Activated CD8-positive, alpha-beta T cell treated with anti-CD3 and anti-CD28 coated beads for 36 hours (primary cell): ENCODE results near the gene KRTAP5-9. TPM values are rescaled to one million over a fixed set of nuclear protein-coding genes. Genes with fewer than 3 reads are reported as not detected.

ENCODE experiments used
- ATAC-seq: fragments of 200-7000 bp; cut with Tn5 transposase; one replicate; pipeline ENCODE4 v1.10.0; 2021; ENCODE audit warnings: mild to moderate bottlenecking, moderate library complexity
- CTCF ChIA-PET: fragments of 350-600 bp; sonication (Branson Sonifier 250); formaldehyde crosslinking; loops from one replicate; lab custom pipeline; 2021; ENCODE audit warnings: antibody characterized with exemption; lab: Charles Lee
- POLR2A ChIA-PET: fragments of 350-600 bp; sonication (Branson Sonifier 250); formaldehyde crosslinking; loops from one replicate; lab custom pipeline; 2021; ENCODE audit warnings: antibody characterized with exemption; lab: Charles Lee
- DNase-seq: peaks from one replicate; pipeline ENCODE4 v3.0.0-alpha.2; 2020
- H3K27ac Mint-ChIP-seq: one replicate; pipeline ENCODE4 v1.8.0; 2021; ENCODE audit warnings: mild to moderate bottlenecking, mixed read lengths
- H3K27me3 Mint-ChIP-seq: one replicate; pipeline ENCODE4 v1.8.0; 2021; ENCODE audit warnings: mixed read lengths
- H3K36me3 Mint-ChIP-seq: one replicate; pipeline ENCODE4 v1.8.0; 2021; ENCODE audit warnings: low read depth, mixed read lengths
- H3K4me1 Mint-ChIP-seq: one replicate; pipeline ENCODE4 v1.8.0; 2021; ENCODE audit warnings: low read depth, mixed read lengths
- H3K4me3 Mint-ChIP-seq: one replicate; pipeline ENCODE4 v1.8.0; 2021; ENCODE audit warnings: mild to moderate bottlenecking, moderate library complexity, mixed read lengths
- H3K9me3 Mint-ChIP-seq: one replicate; pipeline ENCODE4 v1.8.0; 2021; ENCODE audit warnings: mixed read lengths
- CTCF ChIP-seq: fragments of 200-600 bp; IDR thresholded peaks from one replicate; pipeline ENCODE4 v1.8.0; 2022; ENCODE audit warnings: antibody characterized with exemption, mild to moderate bottlenecking
- intact Hi-C: fragments of 100-400 bp; cut with micrococcal nuclease; formaldehyde crosslinking; loops from one replicate; pipeline ENCODE4 v1.10.0; 2022
- total RNA-seq, 2 experiments: library from RNA; stranded (reverse); gene quantifications; one replicate each; pipeline ENCODE4 v1.2.3, GENCODE V29; 2021

KRTAP5-9 gene
- total RNA-seq, 2 experiments from 2014 or later, result not detected

GRCh38 chr11:71502026-71502425 is 46.2 kb upstream of the KRTAP5-9 start:
- TF ChIP-seq CTCF, result no peak
- ATAC-seq (no peak), DNase-seq (no peak)
- Mint-ChIP-seq H3K4me1 (no peaks in the 10 kb centered on the region), H3K36me3 (peaks cover 64% of the 10 kb centered on the region), H3K4me3 (no peak overlapping the region), H3K27me3 (no peaks in the 10 kb centered on the region), H3K27ac (no peak overlapping the region), H3K9me3 (peaks cover 11% of the 10 kb centered on the region)
- POLR2A ChIA-PET, result no interaction called here
- intact Hi-C loops, result no loop called here
- CTCF ChIA-PET, result no interaction called here

GRCh38 chr11:71502871-71503435 is 45.3 kb upstream of the KRTAP5-9 start:
- no peak for TF ChIP-seq CTCF
- intact Hi-C loops, result no loop called here
- Mint-ChIP-seq H3K27ac (no peak overlapping the region), H3K4me3 (no peak overlapping the region), H3K9me3 (peaks cover 15% of the 10 kb centered on the region), H3K4me1 (no peaks in the 10 kb centered on the region), H3K27me3 (no peaks in the 10 kb centered on the region), H3K36me3 (peaks cover 57% of the 10 kb centered on the region)
- ATAC-seq (no peak), DNase-seq (no peak)
- POLR2A ChIA-PET, result no interaction called here
- CTCF ChIA-PET, result no interaction called here

GRCh38 chr11:71504531-71504930 is 43.7 kb upstream of the KRTAP5-9 start:
- DNase-seq, result no peak
- no peak overlapping the region for H3K27ac Mint-ChIP-seq
- H3K4me3 Mint-ChIP-seq, result no peak overlapping the region
- no peaks in the 10 kb centered on the region for H3K4me1 Mint-ChIP-seq
- POLR2A ChIA-PET, result no interaction called here
- no peak for TF ChIP-seq CTCF
- CTCF ChIA-PET, result no interaction called here
- intact Hi-C loops, result no loop called here
- no peak for ATAC-seq
- H3K27me3 Mint-ChIP-seq, result no peaks in the 10 kb centered on the region
- peaks cover 30% of the 10 kb centered on the region for H3K9me3 Mint-ChIP-seq
- peaks cover 48% of the 10 kb centered on the region for H3K36me3 Mint-ChIP-seq

- peaks cover 46% of the 10 kb centered on the region for H3K36me3 Mint-ChIP-seq
- H3K9me3 Mint-ChIP-seq, result peaks cover 35% of the 10 kb centered on the region
- TF ChIP-seq CTCF, result no peak
- no peak overlapping the region for H3K4me3 Mint-ChIP-seq
- CTCF ChIA-PET, result no interaction called here
- no peak overlapping the region for H3K27ac Mint-ChIP-seq
- no peak for ATAC-seq
- DNase-seq, result no peak
- intact Hi-C loops, result no loop called here
- POLR2A ChIA-PET, result no interaction called here
- no peaks in the 10 kb centered on the region for H3K27me3 Mint-ChIP-seq
- H3K4me1 Mint-ChIP-seq, result no peaks in the 10 kb centered on the region
These were observed 43.2 kb upstream of the KRTAP5-9 start for GRCh38 chr11:71505001-71505400.

GRCh38 chr11:71505781-71506180 is 42.4 kb upstream of the KRTAP5-9 start:
- Mint-ChIP-seq H3K4me1 (no peaks in the 10 kb centered on the region), H3K27me3 (no peaks in the 10 kb centered on the region), H3K27ac (no peak overlapping the region), H3K36me3 (peaks cover 39% of the 10 kb centered on the region), H3K4me3 (no peak overlapping the region), H3K9me3 (peaks cover 40% of the 10 kb centered on the region)
- intact Hi-C loops, result no loop called here
- DNase-seq (no peak), ATAC-seq (no peak)
- no peak for TF ChIP-seq CTCF
- CTCF ChIA-PET, result no interaction called here
- POLR2A ChIA-PET, result interaction anchor here (0.7 kb wide), 1 partner anchor 11 kb away, joined by 4 read pairs; no protein-coding TSS in a partner anchor
